OCI-LY7 (cell line): ENCODE results near the gene CACNA1H.

ENCODE experiments used
- EZH2phosphoT487 ChIP-seq: fragments of 200-600 bp; sonication (generic); IDR thresholded peaks from 2 replicates; pipeline ENCODE4 v1.6.1; 2018; ENCODE audit warnings: low read depth, borderline replicate concordance, mild to moderate bottlenecking, mixed run types, antibody characterized with exemption, low read length, moderate library complexity, mixed read lengths
- TF ChIP-seq, protein P1 (sequence below): fragments of 200-600 bp; sonication (generic); conservative IDR thresholded peaks from 2 replicates; pipeline ENCODE4 v1.5.1; 2014; ENCODE audit warnings: mild to moderate bottlenecking, antibody characterized with exemption, low read length, moderate library complexity, mixed read lengths

- TF ChIP-seq EZH2phosphoT487: no peak
- TF ChIP-seq, protein P1, sequence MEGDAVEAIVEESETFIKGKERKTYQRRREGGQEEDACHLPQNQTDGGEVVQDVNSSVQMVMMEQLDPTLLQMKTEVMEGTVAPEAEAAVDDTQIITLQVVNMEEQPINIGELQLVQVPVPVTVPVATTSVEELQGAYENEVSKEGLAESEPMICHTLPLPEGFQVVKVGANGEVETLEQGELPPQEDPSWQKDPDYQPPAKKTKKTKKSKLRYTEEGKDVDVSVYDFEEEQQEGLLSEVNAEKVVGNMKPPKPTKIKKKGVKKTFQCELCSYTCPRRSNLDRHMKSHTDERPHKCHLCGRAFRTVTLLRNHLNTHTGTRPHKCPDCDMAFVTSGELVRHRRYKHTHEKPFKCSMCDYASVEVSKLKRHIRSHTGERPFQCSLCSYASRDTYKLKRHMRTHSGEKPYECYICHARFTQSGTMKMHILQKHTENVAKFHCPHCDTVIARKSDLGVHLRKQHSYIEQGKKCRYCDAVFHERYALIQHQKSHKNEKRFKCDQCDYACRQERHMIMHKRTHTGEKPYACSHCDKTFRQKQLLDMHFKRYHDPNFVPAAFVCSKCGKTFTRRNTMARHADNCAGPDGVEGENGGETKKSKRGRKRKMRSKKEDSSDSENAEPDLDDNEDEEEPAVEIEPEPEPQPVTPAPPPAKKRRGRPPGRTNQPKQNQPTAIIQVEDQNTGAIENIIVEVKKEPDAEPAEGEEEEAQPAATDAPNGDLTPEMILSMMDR: no peak
Measured at GRCh38 chr16:1133810-1134520, 18.9 kb upstream of the CACNA1H start.
